RWPE1 (cell line): ENCODE results near the gene TRIAP1.

ENCODE experiments used
- CTCF ChIA-PET: fragments of 350-600 bp; sonication (Branson Sonifier 250); formaldehyde crosslinking; extraction: SDS; loops from one replicate; lab custom pipeline; 2021; lab: Yijun Ruan, JAX
- POLR2A ChIA-PET: fragments of 400-600 bp; formaldehyde crosslinking; extraction: SDS; loops from one replicate; lab custom pipeline; 2020; ENCODE audit warnings: antibody characterized with exemption; ENCODE audit not compliant: low non-redundant PET; lab: Yijun Ruan, JAX
- DNase-seq: peaks from one replicate; pipeline ENCODE4 v3.0.0; 2012; ENCODE audit warnings: low spot score
- H3K27ac ChIP-seq: fragments of 450-650 bp; 2 replicates; pipeline ENCODE4 v1.5.1; 2017
- CTCF ChIP-seq: fragments of 450-650 bp; conservative IDR thresholded peaks from 2 replicates; pipeline ENCODE4 v1.5.1; 2017; ENCODE audit warnings: low read depth, mild to moderate bottlenecking

The TRIAP1 gene

GRCh38 chr12:120479458-120479857, 33.3 kb upstream of the TRIAP1 start:
- DNase-seq, result no peak
- ChIA-PET POLR2A (interaction anchor here (0.6 kb wide), 1 partner anchor 11 kb away, joined by 3 read pairs; no protein-coding TSS in a partner anchor), CTCF (interaction anchor here (0.6 to 1.3 kb wide), 2 partner anchors 9 to 166 kb away, joined by 3 to 5 read pairs; partner anchors contain the start of gene SRSF9)
- no peak overlapping the region for H3K27ac ChIP-seq
- TF ChIP-seq CTCF, result no peak

- CTCF ChIA-PET, result interaction anchor here (0.6 kb wide), 1 partner anchor 652 kb away, joined by 4 read pairs; no protein-coding TSS in a partner anchor
- no peak for DNase-seq
- no peak overlapping the region for H3K27ac ChIP-seq
These were observed 29.5 kb upstream of the TRIAP1 start for GRCh38 chr12:120475643-120476042.

GRCh38 chr12:120474616-120474960, 28.4 kb upstream of the TRIAP1 start:
- peak overlapping the region; percentile 56 for H3K27ac ChIP-seq
- CTCF ChIA-PET, result interaction anchor here (0.5 to 0.6 kb wide), 2 partner anchors 56 to 560 kb away, joined by 3 to 4 read pairs; no protein-coding TSS in a partner anchor
- peak; percentile 84 for DNase-seq
- POLR2A ChIA-PET, result interaction anchor here (0.7 to 0.9 kb wide), 2 partner anchors 22 to 37 kb away, joined by 3 read pairs; partner anchors contain the start of genes COX6A1 and DYNLL1
- no peak for TF ChIP-seq CTCF

More at GRCh38 chr12:120475643-120476042, 29.5 kb upstream of the TRIAP1 start:
- TF ChIP-seq CTCF, result no peak
- POLR2A ChIA-PET, result interaction anchor here (0.6 kb wide), 1 partner anchor 83 kb away, joined by 7 read pairs; no protein-coding TSS in a partner anchor

- CTCF ChIA-PET, result interaction anchor here (0.7 kb wide), 1 partner anchor 974 kb away, joined by 3 read pairs; no protein-coding TSS in a partner anchor
- POLR2A ChIA-PET, result interaction anchor here (0.9 kb wide), 1 partner anchor 22 kb away, joined by 3 read pairs; the partner anchor contains the start of gene DYNLL1
These were observed 27.8 kb upstream of the TRIAP1 start for GRCh38 chr12:120473807-120474615.

GRCh38 chr12:120472521-120472920, 26.3 kb upstream of the TRIAP1 start:
- no peak for TF ChIP-seq CTCF
- H3K27ac ChIP-seq, result no peak overlapping the region
- no peak for DNase-seq
- POLR2A ChIA-PET, result interaction anchor here (0.6 kb wide), 1 partner anchor 79 kb away, joined by 3 read pairs; no protein-coding TSS in a partner anchor
- CTCF ChIA-PET, result no interaction called here

More at GRCh38 chr12:120473807-120474615, 27.8 kb upstream of the TRIAP1 start:
- no peak for TF ChIP-seq CTCF
- peak overlapping the region; percentile 56 for H3K27ac ChIP-seq
- no peak for DNase-seq

GRCh38 chr12:120470150-120470784, 24.1 kb upstream of the TRIAP1 start:
- ChIA-PET POLR2A (interaction anchor here (0.5 kb wide), 1 partner anchor 13 kb away, joined by 3 read pairs; no protein-coding TSS in a partner anchor), CTCF (interaction anchor here (0.6 to 1.6 kb wide), 8 partner anchors 9 to 80 kb away, joined by 3 to 5 read pairs (median 3); no protein-coding TSS in a partner anchor)
- peak; percentile 20 for DNase-seq
- no peak for TF ChIP-seq CTCF
- H3K27ac ChIP-seq, result peak overlapping the region; percentile 87
